ENCODE results near the gene CIZ1.
"Not testable (repeated sequence)": the region's sequence is repeated elsewhere in the genome, so short reads cannot be mapped to it uniquely, and the experiment has no call there.

CIZ1 gene, protein sequence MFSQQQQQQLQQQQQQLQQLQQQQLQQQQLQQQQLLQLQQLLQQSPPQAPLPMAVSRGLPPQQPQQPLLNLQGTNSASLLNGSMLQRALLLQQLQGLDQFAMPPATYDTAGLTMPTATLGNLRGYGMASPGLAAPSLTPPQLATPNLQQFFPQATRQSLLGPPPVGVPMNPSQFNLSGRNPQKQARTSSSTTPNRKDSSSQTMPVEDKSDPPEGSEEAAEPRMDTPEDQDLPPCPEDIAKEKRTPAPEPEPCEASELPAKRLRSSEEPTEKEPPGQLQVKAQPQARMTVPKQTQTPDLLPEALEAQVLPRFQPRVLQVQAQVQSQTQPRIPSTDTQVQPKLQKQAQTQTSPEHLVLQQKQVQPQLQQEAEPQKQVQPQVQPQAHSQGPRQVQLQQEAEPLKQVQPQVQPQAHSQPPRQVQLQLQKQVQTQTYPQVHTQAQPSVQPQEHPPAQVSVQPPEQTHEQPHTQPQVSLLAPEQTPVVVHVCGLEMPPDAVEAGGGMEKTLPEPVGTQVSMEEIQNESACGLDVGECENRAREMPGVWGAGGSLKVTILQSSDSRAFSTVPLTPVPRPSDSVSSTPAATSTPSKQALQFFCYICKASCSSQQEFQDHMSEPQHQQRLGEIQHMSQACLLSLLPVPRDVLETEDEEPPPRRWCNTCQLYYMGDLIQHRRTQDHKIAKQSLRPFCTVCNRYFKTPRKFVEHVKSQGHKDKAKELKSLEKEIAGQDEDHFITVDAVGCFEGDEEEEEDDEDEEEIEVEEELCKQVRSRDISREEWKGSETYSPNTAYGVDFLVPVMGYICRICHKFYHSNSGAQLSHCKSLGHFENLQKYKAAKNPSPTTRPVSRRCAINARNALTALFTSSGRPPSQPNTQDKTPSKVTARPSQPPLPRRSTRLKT

GRCh38 chr9:128191406-128192046 lies at the start of gene CIZ1:
Gene CIZ1, minus strand, starts transcription at chr9:128191572. Its CDS starts 715 bp downstream, at chr9:128190857.
- peak; percentile 64 for DNase-seq

GRCh38 chr9:128233817-128234406 lies 42.5 kb upstream of the CIZ1 start:
- no peak for DNase-seq

DNA sequence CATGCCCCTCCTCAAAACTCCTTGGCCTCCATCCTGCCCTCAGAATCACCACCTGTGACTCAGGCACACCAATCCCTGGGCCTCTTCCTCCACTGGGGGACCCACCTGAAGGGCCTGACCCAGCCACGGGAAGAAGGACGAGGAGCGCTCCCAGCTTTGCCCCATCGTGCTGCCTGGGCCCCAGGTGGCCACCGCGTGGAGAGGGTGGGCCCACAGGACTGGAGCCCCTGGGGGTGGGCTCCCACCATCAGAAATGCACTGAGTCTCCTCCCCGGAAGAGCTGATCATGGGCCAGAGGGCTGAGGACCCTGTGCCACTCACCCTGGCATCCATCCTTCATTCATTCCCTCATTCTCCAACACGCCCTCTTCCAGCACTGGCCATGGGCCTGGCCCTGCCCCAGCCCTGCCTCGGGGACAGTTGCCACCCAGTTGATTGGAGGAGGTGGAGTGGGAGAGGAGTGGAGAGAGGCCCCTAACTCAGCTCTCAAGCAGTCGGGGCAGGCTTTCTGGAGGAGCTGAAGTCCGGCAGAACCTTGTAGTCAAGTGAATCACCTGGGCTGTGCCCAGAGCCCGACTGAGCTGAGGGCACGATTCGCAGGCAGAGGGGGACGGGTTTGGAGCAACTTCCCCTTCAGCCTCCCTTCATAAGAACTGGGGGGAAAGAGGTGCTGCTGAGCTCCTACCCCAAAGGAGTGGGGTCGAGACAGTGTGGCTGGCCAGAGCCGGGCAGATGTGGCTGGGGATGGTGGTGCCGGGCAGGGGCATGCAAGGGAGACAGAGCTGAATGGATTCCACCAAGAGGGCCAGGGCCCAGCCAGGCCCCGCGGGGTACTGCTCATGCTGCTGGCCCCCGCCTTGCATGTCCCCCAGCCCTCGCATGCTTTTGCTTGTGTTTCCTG lies 41.4 kb upstream of the CIZ1 start:
- DNase-seq: no peak

DNA sequence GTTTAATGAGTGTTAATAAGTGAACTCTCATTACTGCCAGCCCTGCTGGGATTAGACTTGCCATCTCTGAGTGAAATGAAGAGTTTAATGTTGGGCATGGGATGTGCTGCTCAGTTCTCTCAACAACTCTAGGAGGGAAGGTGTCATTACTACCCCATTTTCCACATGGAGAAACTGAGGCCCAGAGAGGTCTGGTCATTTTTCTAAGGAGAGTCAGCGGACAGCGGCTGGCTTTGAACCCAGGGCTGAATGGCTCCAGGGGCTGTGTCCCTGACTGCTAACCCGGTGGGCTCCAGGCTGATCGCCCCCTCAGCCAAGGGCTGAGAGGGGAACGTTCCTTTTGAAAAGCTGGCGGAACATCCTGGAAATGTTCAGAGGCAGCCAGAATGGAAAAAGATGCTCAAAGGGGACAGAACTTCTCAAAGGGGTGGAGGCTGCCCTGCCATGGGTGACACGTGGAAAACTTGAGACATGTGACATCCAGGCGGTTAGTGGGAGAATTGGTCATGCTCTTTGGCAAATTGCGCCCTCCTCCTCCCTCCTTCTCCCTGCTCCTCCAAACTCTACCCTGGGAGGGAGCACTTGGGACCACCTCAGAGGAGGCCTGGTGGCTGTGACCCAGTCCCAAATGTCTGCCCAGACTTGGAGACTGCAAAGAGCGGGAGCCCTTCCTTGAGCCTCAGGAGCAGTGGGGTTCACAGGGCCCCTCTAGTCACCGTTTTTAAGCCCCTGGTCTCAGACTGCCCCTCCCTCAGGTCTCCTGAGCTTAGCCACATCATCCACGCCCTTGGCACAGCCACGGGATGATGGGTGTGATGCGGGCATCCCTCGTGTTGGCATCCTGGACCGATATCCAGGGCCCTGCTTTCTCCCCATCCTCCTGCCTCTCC lies 40.5 kb upstream of the CIZ1 start:
- no peak for DNase-seq

DNA sequence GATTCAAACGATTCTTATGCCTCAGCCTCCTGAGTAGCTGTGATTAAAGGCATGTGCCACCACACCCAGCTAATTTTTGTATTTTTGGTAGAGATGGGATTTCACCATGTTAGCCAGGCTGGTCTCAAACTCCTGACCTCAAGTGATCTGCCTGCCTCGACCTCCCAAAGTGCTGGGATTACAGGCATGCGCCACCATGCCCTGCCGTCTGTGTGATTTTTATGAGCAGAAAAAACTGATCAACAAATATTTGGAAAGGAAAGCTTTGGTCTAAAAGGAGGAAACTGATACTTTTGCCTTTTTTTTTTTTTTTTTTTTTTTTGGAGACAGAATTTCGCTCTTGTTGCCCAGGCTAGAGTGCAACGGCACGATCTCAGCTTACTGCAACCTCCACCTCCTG lies 39.5 kb upstream of the CIZ1 start:
- not testable (repeated sequence) for DNase-seq

- no peak for DNase-seq
Measured at GRCh38 chr9:128226412-128226801, 35.0 kb upstream of the CIZ1 start.

- no peak for DNase-seq
Measured at GRCh38 chr9:128225770-128226411, 34.5 kb upstream of the CIZ1 start.

DNA sequence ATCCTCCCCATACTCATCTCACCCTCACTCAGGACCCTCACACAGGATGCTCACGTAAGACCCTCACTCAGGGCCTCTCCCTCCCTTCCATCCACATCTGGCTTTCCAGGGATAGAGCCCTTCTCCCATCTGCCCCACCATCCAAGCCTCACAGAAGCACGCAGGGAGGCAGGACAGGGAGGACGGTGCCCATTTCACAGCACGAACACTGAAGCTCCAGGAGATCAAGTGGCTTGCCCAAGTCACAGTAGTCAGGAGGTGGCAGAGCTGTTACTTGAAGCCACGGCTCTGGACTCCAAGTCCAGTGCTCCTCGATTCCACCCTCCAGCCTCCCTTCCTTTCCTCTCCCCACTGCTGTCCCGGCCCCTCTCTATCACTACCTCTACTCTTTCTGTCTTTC lies 33.5 kb upstream of the CIZ1 start:
- DNase-seq: no peak

GRCh38 chr9:128222880-128223670 lies 31.7 kb upstream of the CIZ1 start:
- no peak for DNase-seq

DNA sequence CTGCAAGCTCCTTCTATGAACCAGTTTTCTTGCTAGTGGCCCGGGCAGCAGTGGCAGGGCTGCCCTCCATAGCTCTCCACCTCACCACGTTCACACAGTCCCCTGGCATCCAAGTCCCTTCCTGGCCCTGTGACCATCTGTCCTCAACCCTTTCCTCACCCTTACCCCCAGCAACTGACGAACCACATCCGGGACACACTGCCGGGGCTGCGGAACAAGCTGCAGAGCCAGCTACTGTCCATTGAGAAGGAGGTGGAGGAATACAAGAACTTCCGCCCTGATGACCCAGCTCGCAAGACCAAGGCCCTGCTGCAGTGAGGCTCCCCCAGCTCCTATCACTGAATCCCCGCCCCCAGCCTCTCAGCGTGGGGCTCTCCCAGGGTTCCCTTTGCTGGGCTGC lies 30.7 kb upstream of the CIZ1 start:
- no peak for DNase-seq

DNA sequence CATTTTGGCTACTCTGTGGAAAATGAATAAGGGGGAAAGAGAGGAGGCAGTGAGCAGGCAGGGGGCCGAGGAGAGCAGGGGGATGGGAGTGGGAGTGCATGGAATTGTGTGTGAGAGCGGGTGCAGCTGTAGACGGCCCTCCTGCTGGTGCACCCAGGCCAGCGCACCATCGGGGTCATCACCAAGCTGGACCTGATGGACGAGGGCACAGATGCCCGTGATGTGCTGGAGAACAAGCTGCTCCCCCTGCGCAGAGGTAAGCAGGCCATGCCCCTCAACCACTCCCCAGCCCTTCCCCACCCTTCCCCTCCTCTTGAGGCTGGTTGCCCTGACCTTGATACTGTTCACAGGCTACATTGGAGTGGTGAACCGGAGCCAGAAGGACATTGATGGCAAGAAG lies 28.5 kb upstream of the CIZ1 start:
- DNase-seq: no peak

DNA sequence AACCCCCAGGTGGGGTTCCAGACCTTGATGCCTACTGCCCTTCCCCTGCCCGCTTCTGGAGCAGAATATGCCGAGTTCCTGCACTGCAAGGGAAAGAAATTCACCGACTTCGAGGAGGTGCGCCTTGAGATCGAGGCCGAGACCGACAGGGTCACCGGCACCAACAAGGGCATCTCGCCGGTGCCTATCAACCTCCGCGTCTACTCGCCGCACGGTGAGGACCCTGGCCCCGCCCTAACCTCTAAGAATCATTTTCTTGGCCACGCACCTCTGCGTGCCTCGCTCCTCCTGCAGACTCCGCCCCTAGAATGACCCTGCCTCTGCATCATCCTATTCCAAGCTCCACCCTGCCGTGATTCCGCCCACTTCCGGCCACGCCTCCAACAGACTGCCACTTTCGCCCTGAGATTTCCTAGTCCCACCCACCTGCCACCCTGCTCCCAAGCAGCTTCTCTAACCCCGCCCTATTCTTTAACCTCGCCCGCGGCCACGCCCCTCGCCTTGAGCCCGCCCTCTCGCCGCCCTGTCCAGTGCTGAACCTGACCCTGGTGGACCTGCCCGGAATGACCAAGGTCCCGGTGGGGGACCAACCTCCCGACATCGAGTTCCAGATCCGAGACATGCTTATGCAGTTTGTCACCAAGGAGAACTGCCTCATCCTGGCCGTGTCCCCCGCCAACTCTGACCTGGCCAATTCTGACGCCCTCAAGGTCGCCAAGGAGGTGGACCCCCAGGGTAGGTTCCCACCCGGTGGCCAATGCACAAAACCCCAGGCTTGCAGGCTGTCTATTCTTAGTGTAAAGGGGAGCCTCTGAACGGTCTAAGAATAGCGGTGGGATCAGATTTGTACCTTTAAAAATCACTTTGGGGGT lies 27.4 kb upstream of the CIZ1 start:
- DNase-seq: peak; percentile 93

DNA sequence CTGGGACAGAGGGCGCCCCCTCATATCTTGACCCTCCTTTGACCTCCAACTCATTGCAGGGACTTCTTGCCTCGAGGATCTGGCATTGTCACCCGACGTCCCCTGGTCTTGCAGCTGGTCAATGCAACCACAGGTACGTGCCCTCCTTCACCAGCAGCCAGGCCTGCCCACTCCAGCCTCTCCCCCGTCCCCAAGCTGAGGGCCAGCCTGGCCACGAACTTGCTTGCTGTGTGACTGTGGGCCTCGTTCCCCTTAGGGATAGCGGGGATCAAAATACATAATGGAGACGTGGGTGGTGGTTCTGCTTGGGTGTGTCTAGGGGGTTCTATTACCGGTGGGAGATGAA lies 26.8 kb upstream of the CIZ1 start:
- DNase-seq: no peak

DNA sequence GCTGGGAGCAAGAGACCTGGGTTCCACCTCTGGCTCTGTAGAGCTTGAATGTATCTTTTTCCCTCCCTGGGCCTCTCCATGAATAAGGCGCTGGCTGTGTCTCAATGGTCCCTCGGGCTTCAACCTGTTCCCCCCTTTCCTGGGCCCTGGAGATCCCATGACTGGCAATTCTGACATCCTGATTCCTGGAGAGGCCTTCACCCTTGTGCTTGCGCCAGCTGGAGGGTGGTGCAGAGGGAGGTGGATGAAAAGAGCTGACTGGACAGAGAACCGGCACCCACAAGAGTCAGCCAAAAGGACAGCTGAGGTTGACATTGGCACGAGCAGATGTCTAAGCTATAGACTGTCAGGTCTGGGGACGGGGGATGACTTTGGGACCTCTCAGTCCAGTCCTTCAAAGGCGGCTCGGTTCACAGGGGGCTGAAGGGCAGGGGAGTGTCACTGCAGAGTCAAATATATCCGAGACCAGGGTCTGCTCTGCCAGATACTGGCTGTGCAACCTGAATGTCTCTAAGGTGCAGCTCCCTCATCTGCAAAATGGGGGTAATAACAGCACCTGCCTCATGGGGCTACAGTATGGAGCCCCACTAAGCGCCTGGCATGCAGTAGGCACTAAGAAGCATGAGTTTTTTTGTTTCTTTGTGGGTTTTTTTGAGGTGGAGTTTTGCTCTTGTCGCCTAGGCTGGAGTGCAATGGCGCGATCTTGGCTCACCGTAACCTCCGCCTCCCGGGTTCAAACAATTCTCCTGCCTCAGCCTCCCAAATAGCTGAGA lies 25.6 kb upstream of the CIZ1 start:
- DNase-seq: peak; percentile 1

GRCh38 chr9:128215491-128216409 lies 24.4 kb upstream of the CIZ1 start:
- peak; percentile 88 for DNase-seq
